IPS-20b (cell line): Measurements from ENCODE around the gene KLHL17.

Experiments
- H3K27ac ChIP-seq: one replicate; pipeline ENCODE4 v1.5.1; 2013; ENCODE audit warnings: low read length
- H3K27me3 ChIP-seq: 2 replicates; pipeline ENCODE4 v1.6.1; 2013; ENCODE audit warnings: mild to moderate bottlenecking, low read length, inconsistent platforms; ENCODE audit not compliant: insufficient read depth
- H3K36me3 ChIP-seq: 2 replicates; pipeline ENCODE4 v1.6.1; 2013; ENCODE audit warnings: low read depth, mild to moderate bottlenecking, inconsistent platforms, low read length, moderate library complexity; ENCODE audit not compliant: insufficient read depth
- H3K4me1 ChIP-seq: 2 replicates; pipeline ENCODE4 v1.6.1; 2013; ENCODE audit warnings: mild to moderate bottlenecking, control low read depth, inconsistent platforms, low read length, moderate library complexity; ENCODE audit not compliant: insufficient read depth
- H3K4me3 ChIP-seq: 2 replicates; pipeline ENCODE4 v1.5.1; 2013; ENCODE audit warnings: mild to moderate bottlenecking, low read length, inconsistent platforms
- H3K9ac ChIP-seq: 2 replicates; pipeline ENCODE4 v1.6.1; 2013; ENCODE audit warnings: low read depth, mild to moderate bottlenecking, inconsistent platforms, low read length, moderate library complexity
- H3K9me3 ChIP-seq: 2 replicates; pipeline ENCODE4 v1.6.1; 2013; ENCODE audit warnings: mild to moderate bottlenecking, low read depth, low read length, inconsistent platforms; ENCODE audit not compliant: insufficient read depth

The KLHL17 gene

GRCh38 chr1:947958-948357 lies 12.4 kb upstream of the KLHL17 start:
- H3K4me1 ChIP-seq, result no peaks in the 10 kb centered on the region
- no peak overlapping the region for H3K4me3 ChIP-seq
- H3K9me3 ChIP-seq, result no peaks in the 10 kb centered on the region
- no peak overlapping the region for H3K27ac ChIP-seq
- H3K36me3 ChIP-seq, result peaks cover 75% of the 10 kb centered on the region
- H3K27me3 ChIP-seq, result peaks cover 11% of the 10 kb centered on the region
- no peak overlapping the region for H3K9ac ChIP-seq

GRCh38 chr1:950268-950667 lies 10.1 kb upstream of the KLHL17 start:
- no peak overlapping the region for H3K4me3 ChIP-seq
- H3K9ac ChIP-seq, result no peak overlapping the region
- no peak overlapping the region for H3K27ac ChIP-seq
- peaks cover 91% of the 10 kb centered on the region for H3K36me3 ChIP-seq
- no peaks in the 10 kb centered on the region for H3K9me3 ChIP-seq
- no peaks in the 10 kb centered on the region for H3K4me1 ChIP-seq
- no peaks in the 10 kb centered on the region for H3K27me3 ChIP-seq

GRCh38 chr1:950881-951280 lies 9.5 kb upstream of the KLHL17 start:
- Histone ChIP-seq H3K9me3 (no peaks in the 10 kb centered on the region), H3K4me1 (no peaks in the 10 kb centered on the region), H3K36me3 (peaks cover 93% of the 10 kb centered on the region), H3K9ac (no peak overlapping the region), H3K4me3 (no peak overlapping the region), H3K27me3 (no peaks in the 10 kb centered on the region), H3K27ac (no peak overlapping the region)

GRCh38 chr1:951364-951763 lies 9.0 kb upstream of the KLHL17 start:
- H3K27me3 ChIP-seq, result no peaks in the 10 kb centered on the region
- no peaks in the 10 kb centered on the region for H3K9me3 ChIP-seq
- H3K36me3 ChIP-seq, result peaks cover 93% of the 10 kb centered on the region
- no peaks in the 10 kb centered on the region for H3K4me1 ChIP-seq
- H3K4me3 ChIP-seq, result no peak overlapping the region
- H3K9ac ChIP-seq, result no peak overlapping the region
- H3K27ac ChIP-seq, result no peak overlapping the region

- Histone ChIP-seq H3K27ac (no peak overlapping the region), H3K9ac (no peak overlapping the region), H3K4me3 (no peak overlapping the region), H3K36me3 (peaks cover 96% of the 10 kb centered on the region), H3K4me1 (no peaks in the 10 kb centered on the region), H3K9me3 (no peaks in the 10 kb centered on the region), H3K27me3 (no peaks in the 10 kb centered on the region)
These were observed 8.2 kb upstream of the KLHL17 start for GRCh38 chr1:952201-952600.

GRCh38 chr1:952603-953002 lies 7.8 kb upstream of the KLHL17 start:
- Histone ChIP-seq H3K4me1 (no peaks in the 10 kb centered on the region), H3K36me3 (peaks cover 92% of the 10 kb centered on the region), H3K27me3 (no peaks in the 10 kb centered on the region)

GRCh38 chr1:953524-954320 lies 6.7 kb upstream of the KLHL17 start:
- H3K9ac ChIP-seq, result no peak overlapping the region
- H3K9me3 ChIP-seq, result no peaks in the 10 kb centered on the region
- no peak overlapping the region for H3K4me3 ChIP-seq
- H3K36me3 ChIP-seq, result peaks cover 81% of the 10 kb centered on the region
- H3K27me3 ChIP-seq, result no peaks in the 10 kb centered on the region
- H3K27ac ChIP-seq, result no peak overlapping the region
- H3K4me1 ChIP-seq, result no peaks in the 10 kb centered on the region

More at GRCh38 chr1:952603-953002, 7.8 kb upstream of the KLHL17 start:
- no peak overlapping the region for H3K9ac ChIP-seq
- no peak overlapping the region for H3K4me3 ChIP-seq
- H3K9me3 ChIP-seq, result no peaks in the 10 kb centered on the region
- H3K27ac ChIP-seq, result no peak overlapping the region

- Histone ChIP-seq H3K4me3 (no peak overlapping the region), H3K9me3 (no peaks in the 10 kb centered on the region), H3K9ac (no peak overlapping the region), H3K4me1 (no peaks in the 10 kb centered on the region), H3K27me3 (peaks cover 7% of the 10 kb centered on the region), H3K36me3 (peaks cover 70% of the 10 kb centered on the region), H3K27ac (no peak overlapping the region)
These were observed 5.5 kb upstream of the KLHL17 start for GRCh38 chr1:954927-955326.

GRCh38 chr1:955474-955873 lies 4.9 kb upstream of the KLHL17 start:
- Histone ChIP-seq H3K27me3 (peaks cover 11% of the 10 kb centered on the region), H3K4me1 (no peaks in the 10 kb centered on the region), H3K27ac (no peak overlapping the region), H3K9ac (no peak overlapping the region), H3K36me3 (peaks cover 65% of the 10 kb centered on the region), H3K9me3 (no peaks in the 10 kb centered on the region), H3K4me3 (no peak overlapping the region)

GRCh38 chr1:956636-957035 lies 3.7 kb upstream of the KLHL17 start:
- Histone ChIP-seq H3K36me3 (peaks cover 55% of the 10 kb centered on the region), H3K9me3 (no peaks in the 10 kb centered on the region), H3K9ac (no peak overlapping the region), H3K27me3 (peaks cover 17% of the 10 kb centered on the region), H3K4me3 (no peak overlapping the region), H3K27ac (no peak overlapping the region), H3K4me1 (no peaks in the 10 kb centered on the region)

- Histone ChIP-seq H3K27ac (no peak within 1 kb of the TSS), H3K27me3 (peaks cover 19% of the 10 kb centered on the region), H3K36me3 (peaks cover 40% of the 10 kb centered on the region)
These were observed 1.3 kb upstream of the KLHL17 start, which contains the start of gene NOC2L for GRCh38 chr1:958823-959730. TSS of gene NOC2L (minus strand) at chr1:959256. CDS start at chr1:959240, 16 bp downstream.

More at GRCh38 chr1:958823-959730, 1.3 kb upstream of the KLHL17 start, which contains the start of gene NOC2L:
- peak within 1 kb of the TSS; percentile 93 for H3K9ac ChIP-seq
- peak within 1 kb of the TSS; percentile 99 for H3K4me3 ChIP-seq
- no peaks in the 10 kb centered on the region for H3K9me3 ChIP-seq
- H3K4me1 ChIP-seq, result no peaks in the 10 kb centered on the region
